B cell (primary cell): ENCODE results near the gene GGT6.

ENCODE experiments used
- EZH2 ChIP-seq: IDR thresholded peaks from 2 replicates; pipeline ENCODE4 v1.6.1; 2012; ENCODE audit warnings: borderline replicate concordance, low read depth, mild to moderate bottlenecking, moderate library complexity, low read length; ENCODE audit not compliant: insufficient read depth, poor library complexity, severe bottlenecking
- TF ChIP-seq, protein P1 (sequence below): fragments of 200-600 bp; IDR thresholded peaks from one replicate; pipeline ENCODE4 v1.8.0; 2022; ENCODE audit warnings: antibody characterized with exemption, mild to moderate bottlenecking

DNA sequence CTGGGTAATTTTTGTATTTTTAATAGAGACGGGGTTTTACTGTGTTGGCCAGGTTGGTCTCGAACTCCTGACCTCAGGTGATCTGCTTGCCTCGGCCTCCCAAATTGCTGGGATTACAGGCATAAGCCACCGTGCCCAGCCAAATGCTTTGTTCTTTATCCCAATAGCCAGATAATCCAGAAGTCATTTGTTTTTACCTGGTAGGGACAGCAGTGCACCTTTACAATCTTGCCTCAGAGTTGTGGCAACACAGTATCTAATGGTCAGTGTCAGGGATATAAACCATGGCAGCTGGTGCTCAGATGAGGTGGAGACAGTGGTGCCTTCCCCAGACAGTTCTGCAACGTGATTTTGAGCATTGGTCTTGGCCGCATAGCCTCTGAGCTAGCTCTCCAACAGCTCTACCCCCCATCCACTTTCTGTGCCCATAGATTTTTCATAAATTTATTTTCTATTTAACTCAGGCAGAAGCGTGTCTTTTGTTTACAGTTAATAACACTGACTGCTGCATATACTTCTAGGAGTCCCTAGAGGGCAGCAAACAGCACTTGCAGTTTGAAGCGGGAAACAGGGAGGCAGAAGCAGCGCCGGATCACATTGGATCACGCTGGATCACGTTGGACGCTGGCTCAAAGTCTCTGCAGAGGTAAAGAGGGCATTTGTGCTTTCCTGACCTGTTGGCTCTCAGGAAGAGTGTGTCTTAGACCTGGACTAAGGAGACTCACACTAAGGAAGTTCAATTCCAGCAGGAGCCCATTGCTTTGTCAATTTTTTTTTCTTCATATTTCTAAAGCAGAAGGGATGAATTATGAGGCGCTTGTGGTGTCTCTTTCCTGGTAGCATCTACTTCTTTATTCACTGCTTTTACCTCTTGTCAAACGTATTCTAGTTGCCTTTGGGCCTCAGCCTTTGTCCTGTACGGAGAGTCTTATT lies 5.1 kb upstream of the GGT6 start:
- TF ChIP-seq EZH2 = no peak
- TF ChIP-seq, protein P1, sequence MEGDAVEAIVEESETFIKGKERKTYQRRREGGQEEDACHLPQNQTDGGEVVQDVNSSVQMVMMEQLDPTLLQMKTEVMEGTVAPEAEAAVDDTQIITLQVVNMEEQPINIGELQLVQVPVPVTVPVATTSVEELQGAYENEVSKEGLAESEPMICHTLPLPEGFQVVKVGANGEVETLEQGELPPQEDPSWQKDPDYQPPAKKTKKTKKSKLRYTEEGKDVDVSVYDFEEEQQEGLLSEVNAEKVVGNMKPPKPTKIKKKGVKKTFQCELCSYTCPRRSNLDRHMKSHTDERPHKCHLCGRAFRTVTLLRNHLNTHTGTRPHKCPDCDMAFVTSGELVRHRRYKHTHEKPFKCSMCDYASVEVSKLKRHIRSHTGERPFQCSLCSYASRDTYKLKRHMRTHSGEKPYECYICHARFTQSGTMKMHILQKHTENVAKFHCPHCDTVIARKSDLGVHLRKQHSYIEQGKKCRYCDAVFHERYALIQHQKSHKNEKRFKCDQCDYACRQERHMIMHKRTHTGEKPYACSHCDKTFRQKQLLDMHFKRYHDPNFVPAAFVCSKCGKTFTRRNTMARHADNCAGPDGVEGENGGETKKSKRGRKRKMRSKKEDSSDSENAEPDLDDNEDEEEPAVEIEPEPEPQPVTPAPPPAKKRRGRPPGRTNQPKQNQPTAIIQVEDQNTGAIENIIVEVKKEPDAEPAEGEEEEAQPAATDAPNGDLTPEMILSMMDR = peak; percentile 92
